Amniotic stem cell (primary cell): ENCODE data around the gene MYCBPAP.

ENCODE experiments used
- DNase-seq: peaks from one replicate; lab custom pipeline; 2025; lab: John Stamatoyannopoulos, UW

Gene MYCBPAP

DNA sequence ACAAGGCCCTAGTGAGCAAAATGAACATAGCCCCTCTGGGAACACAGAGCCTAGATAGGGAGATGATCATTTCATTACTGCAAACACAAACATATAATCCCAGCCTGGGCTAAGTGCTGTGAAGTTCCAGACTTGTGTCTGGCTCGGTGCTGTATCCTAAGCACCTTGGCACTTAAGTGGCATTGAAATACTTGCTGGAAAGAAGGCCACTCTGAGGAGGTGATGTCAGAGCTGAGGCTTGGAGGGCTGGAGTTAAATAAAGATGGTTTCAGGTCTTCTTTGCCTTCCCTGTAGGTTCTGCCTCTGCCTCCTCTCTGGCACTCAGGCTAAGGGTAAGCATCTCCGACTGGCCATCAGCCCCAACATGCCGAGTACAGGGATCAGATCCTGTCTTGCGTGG is 49.9 kb downstream of the MYCBPAP start:
- DNase-seq: no peak

DNA sequence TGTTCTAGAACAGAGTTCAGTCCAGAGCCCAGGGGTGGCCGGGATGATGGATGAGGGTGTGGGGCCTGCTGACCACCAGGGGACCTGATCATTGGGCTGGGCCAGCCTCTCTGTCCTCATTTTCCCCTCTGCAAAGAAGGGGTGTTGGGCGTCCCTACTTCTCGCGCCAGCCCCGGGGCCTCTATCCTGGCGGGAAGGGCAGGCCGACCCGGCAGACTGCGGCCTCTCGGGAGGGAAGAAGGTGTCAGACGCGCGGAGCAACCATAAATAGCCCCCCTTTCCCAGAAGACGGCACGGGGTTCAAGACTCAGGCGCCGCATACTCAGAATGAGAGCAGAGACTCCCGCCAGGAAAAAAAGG is 50.3 kb downstream of the MYCBPAP start:
- DNase-seq: no peak

DNA sequence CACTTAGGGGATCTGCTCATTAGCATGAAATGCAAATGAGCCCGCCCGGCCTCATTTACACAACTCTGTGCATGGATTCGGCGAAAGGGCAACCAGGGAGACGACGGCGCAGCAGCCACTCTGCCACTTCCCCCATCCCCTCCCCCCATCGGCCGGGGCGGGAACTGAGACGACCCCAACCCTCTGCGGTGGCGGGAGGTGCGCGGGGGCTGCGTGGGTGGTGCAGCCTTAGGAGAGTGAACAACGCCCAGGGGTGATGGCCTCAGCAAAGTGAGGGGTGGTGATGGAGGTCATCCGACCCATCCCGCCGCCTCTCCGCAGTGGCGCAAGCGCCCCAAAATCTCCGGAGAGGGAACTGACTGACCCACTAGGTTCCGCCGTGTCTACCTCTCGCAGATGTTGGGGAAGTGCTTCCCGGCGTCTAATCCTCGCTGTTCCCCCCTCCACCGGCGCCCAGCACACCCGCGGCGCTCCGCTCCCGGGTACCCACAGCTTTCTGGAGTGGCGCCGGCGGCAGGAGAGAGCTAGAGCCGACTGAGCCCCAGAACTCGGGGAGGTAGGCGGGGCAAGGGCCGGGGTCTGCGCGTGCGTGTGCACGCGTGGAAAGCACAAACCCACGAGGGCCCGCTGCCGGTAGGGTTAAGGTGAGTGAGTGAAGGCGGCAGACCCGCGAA is 50.8 kb downstream of the MYCBPAP start:
- DNase-seq: no peak

DNA sequence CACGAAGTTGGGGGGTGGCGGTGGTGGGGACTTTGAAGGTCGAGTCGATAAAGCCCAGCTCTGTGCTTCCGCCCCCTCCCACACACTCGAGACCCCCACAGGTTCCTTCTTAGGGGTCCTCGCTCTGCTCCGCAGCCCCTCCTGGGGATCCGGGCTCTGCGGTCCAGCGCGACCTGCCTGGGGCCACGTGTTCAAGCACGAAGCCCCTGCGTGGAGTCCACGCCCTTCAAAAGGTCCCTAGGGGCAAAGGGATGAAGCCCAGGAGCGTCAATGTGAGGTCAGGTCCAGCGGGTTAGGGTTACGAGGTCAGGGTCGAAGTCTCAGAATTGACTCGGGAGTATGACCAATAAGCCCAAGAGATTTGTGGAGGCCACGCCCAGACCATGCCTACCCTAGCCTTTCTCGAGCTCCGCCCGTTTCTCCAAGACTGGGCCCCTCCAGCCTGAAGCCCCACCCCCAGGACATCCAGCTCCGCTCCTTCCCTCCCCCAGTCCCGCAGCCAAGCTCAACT is 51.5 kb downstream of the MYCBPAP start:
- no peak for DNase-seq

DNA sequence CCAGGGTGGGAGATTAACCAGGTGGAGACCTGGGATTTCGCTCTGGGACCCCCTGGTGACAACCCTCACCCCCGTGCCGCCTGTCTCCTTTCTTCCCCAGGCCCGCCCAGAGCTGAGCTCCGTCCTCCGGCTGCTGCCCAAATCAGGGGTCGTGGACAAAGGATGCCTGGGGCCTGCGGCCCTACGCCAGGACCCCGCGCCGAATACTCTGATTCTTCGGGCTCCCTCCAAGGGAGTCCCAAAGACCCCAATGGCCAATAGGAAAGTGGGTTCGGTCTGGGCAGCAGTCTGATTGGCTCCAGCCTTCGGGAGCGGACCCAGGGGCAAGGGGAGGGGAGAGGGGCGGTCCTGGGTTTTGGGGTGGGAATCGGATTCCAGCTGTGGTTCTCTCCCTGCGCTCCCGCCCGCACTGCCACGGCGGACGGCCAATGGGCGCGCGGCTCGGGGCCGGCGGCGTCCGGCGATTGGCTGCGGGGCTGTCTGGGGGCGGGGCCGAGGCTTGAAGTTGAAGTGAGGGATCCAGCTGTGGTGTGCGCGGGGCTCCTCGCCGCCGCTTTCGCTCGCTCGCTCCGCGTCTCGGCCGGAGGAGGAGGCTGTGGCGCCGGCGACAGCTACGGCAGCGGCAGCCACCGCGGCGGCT is 52.1 kb downstream of the MYCBPAP start, which contains the start of gene CACNA1G:
CACNA1G (plus strand) TSS at position 531 of the 640 bp plus-strand sequence. CDS start 745 bp downstream, outside the sequence.
- DNase-seq: peak; percentile 26

DNA sequence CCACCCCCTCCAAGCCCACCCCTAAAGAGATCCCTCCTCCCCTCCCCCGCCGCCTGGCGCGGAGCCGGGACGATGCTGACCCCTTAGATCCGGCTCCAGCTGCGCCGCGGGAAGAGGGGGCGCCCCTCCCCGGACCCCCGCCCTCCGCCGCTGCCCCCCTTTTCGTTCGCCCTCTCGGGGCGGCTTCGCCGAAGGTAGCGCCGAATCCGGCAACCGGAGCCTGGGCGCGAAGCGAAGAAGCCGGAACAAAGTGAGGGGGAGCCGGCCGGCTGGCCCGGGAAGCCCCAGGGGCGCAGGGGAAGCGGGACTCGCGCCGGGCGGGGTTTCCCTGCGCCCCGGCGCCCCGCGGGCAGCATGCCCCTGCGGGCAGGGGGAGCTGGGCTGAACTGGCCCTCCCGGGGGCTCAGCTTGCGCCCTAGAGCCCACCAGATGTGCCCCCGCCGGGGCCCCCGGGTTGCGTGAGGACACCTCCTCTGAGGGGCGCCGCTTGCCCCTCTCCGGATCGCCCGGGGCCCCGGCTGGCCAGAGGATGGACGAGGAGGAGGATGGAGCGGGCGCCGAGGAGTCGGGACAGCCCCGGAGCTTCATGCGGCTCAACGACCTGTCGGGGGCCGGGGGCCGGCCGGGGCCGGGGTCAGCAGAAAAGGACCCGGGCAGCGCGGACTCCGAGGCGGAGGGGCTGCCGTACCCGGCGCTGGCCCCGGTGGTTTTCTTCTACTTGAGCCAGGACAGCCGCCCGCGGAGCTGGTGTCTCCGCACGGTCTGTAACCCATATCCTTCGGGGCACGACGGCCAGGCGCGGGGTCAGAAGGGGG is 52.9 kb downstream of the MYCBPAP start:
- DNase-seq: no peak

DNA sequence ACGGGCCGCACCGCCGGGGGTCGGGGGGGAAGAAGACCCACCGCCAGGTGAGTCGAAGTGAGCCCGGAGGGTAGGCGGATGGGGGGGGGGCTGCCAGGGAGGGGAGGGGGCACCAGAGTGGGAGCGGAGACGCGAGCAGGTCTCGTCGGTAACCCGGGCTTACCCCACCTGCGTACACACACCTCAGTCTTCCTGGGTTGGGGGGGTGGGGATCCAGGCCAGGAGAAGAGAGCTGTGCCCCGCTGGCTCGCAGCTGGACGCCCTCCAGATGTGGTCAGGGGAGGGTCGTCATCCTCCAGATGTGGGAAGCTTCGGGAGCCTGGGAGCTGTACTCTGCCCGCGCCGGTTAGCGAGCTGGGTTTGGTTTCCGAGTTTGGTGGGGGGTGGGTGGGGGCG is 53.5 kb downstream of the MYCBPAP start:
- no peak for DNase-seq

DNA sequence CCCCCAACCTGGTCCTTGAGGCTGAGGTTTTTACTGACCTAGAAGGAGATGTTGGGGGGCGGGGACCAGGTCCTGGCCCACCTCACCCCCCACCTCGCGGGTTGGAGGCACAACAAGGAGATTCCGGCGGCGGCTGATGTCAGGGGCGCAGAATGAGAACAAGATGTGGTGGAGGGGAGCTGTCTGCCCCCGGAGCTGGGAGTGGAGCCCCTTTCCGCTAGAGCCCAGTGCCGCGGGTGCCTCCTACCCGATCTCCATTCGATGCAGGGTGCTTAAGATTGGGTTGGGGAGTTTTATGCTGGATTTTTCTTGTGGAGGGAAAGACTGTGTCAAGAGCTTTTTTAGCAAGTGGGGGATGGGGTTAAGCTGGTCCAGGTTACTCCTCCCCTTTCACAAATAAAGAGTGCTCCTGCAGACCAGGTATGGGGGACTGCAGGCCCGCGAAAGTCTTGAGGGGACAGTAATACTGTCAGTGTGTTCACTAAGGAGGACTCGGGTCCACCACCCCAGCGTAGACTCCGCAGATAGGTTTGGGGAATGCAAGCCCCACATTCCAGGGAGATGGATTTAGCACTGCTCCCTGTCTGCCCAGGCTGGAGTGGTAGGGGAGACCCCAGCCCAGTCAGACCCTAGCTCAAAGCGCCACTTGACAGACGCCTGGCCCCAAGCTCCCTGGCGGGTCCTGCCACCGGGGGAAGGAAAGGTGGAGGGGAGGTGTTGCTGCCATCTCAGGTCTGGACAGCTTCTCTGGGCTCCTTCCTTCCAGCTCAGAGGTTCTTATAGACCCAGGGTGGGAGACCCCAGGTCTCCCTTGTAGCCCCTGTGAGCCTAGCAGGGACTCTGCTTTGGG is 54.2 kb downstream of the MYCBPAP start:
- DNase-seq: no peak

DNA sequence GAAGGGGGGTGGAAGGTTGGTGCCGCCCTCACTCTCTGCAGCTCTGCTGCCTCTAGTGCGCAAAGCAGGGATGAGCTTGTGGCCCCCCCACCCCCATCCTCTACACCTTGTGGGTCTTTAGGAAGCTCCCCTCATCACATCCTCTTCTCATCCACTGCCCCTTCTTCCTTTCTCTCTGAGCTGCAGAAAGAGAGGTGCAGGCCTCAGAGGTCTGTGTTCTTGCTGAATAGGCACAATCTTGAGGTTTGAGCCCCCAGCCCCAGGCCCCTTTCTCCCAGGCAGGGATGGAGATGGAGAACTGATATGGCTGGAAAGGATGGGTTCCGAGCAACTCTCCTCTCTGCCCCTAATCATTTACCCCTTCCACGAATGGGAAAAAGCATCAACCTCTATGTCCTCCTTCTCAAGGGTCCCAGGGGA is 54.9 kb downstream of the MYCBPAP start:
- DNase-seq: no peak

DNA sequence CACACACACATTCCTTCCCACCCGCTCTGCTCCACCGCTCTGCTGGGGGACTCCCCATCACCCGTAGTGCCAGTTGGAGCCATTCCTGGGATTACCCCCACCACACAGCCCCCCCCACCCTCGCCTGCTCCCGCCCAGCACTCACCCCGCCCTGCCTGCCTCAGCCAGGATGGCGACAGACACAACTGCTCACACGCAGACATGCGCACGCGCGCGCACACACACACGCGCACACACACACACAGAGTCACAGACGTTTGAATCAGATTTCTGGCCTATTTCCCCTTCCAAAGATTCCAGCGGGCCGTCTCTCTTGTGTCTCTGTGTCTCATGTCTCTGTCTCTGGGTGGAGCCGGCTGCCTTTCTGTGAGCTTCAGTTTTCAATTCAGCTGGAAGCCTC is 56.7 kb downstream of the MYCBPAP start:
- DNase-seq: no peak

DNA sequence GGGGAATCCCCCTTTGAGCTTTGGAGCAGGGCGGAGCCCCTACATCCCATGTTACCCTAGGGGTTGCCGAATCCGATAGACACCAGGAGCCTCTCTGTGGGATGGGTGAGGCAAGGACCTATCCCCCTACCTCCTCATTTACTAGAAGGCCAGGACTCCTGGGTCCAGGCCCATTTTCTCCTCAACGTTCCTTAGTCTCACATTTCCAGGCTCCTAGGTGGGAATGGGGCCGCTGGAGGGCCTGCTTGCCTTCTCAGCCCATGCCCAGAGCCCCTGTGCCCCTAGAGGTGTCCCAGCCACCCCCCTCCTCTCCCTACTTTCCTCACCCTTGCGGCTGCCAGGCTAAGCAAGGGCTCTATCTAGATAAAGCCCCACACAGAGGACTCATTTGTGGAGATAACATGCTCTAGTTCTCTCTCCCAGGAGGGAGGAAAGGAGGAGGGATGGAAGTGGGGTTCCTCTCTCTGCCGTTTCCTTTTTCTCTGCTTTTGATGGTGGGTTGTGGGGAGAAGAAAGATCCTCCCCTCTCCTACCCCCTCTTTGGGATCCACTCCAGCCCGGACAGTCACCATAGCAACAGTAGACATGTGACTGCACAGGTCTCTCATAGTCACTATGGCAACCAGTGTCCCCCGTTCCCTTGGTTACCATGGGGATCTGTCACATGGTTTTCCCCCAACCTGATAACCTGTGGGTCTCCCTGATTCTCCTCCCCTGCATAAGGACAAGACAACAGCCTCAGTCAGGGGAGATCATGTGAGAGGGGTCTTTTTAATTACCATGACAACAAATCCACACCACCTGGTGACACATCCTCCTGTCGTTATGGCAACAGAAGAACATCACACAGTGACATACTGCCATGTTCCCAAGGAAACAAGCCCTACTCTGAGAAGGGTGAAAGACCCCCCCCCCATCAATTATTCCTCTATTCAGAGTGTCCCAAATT is 57.4 kb downstream of the MYCBPAP start:
- no peak for DNase-seq

DNA sequence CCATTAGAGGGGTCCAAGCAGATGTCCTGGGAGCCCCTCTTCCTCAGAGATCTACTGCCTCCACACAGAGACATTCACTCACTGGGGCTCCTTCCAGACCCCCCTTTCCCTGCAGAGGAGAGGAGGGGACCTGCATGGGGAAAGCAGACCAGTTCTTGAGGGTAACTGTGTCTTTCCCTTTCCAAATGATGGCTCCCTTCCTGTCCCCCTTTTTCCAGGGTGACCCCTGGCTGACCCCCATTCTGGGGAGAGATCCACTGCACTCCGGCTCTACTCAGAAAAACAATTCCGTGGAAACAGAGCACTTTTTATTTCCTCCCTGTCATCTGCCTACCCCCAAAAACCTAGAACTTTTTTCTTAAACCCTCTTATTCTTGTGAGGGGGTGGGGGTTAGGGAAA is 58.6 kb downstream of the MYCBPAP start:
- DNase-seq: no peak

DNA sequence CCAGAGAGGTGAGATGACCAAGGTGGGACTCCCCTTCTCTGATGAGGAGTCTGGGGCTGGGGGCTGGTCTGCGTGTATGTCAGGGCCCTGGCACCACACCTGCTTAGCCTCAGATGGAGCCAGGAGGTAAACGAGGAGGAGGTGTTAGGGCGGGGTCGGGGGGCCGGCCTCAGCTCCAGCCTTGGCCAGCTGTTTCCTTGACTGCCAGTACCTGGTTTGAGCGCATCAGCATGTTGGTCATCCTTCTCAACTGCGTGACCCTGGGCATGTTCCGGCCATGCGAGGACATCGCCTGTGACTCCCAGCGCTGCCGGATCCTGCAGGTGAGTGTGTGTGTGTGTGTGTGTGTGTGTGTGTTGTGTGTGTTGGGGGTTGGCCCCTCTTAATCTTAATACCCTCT is 60.4 kb downstream of the MYCBPAP start:
- no peak for DNase-seq

DNA sequence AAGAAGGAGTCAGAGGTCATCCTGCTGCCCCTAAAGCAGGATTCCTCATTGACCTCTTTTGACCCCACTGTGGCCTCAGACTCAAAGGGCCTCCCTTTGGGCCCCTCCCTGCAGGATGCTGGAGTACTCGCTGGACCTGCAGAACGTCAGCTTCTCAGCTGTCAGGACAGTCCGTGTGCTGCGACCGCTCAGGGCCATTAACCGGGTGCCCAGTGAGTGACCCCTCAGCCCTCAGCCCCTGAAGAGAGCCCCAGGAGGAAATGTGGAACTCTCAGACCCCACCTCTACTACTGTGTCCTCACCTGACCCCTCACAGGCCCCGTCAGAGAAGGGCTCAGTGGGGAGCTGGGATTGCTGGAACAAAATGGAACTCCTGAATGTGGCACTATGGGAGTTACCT is 61.4 kb downstream of the MYCBPAP start:
- DNase-seq: no peak

DNA sequence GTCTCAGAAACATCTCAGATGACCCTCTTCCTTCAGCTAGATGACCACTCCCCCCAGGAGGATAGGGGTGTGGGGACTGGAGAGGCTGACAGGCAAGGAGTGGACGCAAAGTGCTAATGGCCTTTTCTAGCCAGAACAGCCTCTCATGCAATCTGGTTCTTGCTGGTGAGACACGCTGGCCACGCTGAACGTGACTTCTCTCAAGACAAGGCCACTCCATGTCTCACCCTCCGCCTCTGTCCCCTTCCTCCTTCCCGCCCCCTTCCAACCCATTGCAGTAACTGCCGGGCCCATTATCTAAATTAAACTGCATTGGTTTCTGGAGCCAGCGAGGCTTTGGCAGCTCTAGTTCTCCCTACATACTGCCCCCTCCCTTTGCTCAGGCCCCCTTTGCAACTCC is 61.8 kb downstream of the MYCBPAP start:
- no peak for DNase-seq

DNA sequence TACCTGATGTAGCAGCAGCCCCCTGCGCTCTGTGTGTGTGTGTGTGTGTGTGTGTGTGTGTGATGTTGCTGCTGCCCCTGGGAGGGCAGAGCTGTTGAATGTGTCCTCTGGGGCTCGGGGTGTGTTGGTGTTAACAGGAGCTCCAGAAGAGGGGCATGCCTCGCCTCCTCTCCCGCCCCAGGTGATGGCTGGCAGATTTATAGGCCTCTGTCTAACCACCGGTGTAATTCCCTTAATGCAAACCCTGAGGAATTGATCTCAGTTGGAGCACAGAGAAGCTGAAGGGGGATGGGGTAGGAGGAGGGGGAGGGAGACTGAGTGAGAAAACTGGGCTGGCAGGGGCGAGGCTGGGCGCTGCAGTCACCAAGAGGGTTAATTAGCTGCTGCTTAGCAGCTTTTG is 62.3 kb downstream of the MYCBPAP start:
- no peak for DNase-seq

DNA sequence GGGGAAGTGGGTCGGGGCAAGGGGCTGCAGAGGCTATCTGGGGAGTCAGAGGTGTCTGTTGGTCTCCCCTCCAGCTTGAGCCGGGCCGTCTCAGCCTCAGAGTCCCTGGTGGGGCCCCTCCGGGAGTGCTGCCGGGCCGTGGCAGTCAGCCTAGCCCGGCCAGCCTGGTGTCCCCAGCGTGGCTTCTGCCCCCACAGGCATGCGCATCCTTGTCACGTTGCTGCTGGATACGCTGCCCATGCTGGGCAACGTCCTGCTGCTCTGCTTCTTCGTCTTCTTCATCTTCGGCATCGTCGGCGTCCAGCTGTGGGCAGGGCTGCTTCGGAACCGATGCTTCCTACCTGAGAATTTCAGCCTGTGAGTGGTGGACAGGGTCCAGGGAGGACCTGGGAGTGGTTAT is 63.4 kb downstream of the MYCBPAP start:
- no peak for DNase-seq

DNA sequence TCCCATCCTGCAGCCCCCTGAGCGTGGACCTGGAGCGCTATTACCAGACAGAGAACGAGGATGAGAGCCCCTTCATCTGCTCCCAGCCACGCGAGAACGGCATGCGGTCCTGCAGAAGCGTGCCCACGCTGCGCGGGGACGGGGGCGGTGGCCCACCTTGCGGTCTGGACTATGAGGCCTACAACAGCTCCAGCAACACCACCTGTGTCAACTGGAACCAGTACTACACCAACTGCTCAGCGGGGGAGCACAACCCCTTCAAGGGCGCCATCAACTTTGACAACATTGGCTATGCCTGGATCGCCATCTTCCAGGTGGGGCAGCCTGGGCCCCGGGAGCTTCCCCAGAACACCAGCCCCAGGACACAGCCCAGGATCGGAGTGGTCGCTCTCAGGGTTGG is 64.3 kb downstream of the MYCBPAP start:
- DNase-seq: no peak

DNA sequence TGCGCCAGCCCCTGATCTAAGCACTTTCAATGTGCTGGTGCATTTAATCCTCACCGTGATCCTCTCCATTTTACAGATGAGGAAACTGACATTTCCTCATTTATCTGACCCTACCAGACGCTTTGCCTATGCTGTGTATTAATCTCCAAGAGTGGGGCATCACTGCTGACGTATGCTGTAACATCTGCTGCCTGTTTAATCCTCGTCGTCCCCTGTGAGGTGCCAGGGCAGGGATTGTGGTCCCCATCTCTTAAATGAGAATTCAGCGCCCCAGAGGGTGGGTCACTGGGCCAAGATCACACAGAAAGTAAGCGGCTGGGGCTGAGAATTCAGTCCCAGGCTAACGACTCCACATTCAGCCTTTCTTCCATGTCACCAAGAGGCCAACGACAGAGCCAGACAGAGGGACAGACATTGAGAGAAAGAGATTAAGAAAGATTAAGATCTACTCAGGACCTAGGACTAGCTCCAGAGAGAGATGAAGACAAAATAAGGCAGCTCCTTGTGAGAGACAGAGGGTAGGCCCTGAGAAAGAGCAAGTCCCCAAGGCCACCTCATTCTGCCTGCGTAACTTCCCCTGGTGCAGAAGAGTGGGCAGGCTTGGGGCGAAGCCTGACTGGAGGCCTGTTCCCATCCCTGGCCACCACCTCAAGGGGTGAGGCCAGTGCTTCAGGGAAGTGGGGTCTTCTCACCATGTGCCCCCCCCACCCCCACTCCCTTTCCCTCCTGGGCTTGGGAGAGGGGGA is 65.8 kb downstream of the MYCBPAP start:
- no peak for DNase-seq

DNA sequence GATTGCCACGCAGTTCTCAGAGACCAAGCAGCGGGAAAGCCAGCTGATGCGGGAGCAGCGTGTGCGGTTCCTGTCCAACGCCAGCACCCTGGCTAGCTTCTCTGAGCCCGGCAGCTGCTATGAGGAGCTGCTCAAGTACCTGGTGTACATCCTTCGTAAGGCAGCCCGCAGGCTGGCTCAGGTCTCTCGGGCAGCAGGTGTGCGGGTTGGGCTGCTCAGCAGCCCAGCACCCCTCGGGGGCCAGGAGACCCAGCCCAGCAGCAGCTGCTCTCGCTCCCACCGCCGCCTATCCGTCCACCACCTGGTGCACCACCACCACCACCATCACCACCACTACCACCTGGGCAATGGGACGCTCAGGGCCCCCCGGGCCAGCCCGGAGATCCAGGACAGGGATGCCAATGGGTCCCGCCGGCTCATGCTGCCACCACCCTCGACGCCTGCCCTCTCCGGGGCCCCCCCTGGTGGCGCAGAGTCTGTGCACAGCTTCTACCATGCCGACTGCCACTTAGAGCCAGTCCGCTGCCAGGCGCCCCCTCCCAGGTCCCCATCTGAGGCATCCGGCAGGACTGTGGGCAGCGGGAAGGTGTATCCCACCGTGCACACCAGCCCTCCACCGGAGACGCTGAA is 67.5 kb downstream of the MYCBPAP start:
- no peak for DNase-seq
